NCI-H510A (cell line): ENCODE data around the gene INAFM2.
A peak's percentile ranks its signal among the peaks of the same experiment; 100 is the strongest.

ENCODE experiments used
- DNase-seq: peaks from one replicate; lab custom pipeline; 2025; lab: John Stamatoyannopoulos, UW

Gene INAFM2

DNA sequence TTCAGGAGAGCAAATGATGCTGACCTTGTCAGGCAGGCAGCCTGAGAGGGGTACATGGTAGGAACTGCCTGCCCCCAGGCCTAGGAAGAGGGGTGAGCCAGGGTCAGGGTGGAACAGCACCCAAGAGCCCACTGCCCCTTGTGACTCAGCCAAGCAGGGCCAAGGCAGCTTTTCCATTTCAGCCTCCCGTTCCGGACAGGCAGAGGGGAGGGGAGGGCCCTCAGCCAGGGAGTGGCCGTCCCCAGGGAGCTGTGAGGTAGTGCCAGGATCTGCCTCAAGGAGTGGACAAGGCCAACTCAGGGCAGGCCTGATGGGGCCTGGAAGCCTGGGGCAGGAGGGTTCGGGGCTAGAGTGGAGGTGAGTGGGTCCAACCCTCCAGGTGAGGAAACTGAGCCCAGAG, 35.5 kb upstream of the INAFM2 start:
- DNase-seq, result no peak

DNA sequence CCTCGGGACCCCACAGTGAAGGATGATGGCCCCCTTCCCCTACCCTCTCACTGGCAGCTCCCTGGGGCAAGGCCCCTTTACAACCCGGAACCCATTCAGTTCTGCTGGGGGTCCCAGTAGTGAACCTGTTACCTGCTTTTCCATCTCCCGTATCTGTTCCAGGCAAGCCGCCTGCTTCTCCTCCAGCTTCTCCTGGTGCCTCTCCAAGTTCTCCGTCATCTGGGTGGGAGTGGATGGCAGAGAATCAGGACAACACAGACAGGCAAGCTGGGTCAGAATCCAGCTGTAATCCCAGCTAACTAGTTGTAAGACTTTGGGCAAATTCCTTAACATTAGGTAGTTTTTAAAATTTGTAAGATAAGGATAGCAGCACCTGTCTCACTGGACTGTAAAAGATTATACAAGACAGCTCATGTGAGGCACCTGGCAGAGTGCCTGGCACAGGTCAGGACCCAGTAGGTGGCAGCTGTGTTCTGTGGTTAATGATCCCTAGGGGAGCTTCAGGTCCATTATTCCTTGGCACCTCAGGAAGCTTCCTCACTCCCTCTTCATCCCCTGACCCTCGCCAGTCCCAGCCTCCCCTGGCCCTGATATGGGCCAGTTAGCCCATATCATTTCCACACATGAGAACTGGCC, 34.2 kb upstream of the INAFM2 start:
- no peak for DNase-seq

DNA sequence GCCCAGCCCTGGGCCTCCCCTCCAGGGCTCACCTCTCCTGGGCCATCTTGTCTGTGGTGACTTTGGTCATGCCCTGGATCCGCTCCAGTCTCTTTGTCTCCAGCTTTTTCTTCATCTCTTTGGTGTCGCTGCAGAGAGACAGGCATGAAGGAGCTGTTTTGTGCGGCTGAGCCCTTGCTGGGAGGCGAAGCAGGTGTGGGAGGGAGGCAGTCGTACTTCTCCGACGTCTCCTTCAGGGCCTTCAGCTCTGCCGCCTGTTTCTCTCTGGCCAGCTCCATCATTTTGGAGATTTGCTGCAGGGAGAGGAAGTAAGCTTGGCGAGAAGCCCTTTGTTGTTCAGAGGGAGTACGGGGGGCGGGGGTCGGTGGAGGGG, 33.0 kb upstream of the INAFM2 start:
- no peak for DNase-seq

DNA sequence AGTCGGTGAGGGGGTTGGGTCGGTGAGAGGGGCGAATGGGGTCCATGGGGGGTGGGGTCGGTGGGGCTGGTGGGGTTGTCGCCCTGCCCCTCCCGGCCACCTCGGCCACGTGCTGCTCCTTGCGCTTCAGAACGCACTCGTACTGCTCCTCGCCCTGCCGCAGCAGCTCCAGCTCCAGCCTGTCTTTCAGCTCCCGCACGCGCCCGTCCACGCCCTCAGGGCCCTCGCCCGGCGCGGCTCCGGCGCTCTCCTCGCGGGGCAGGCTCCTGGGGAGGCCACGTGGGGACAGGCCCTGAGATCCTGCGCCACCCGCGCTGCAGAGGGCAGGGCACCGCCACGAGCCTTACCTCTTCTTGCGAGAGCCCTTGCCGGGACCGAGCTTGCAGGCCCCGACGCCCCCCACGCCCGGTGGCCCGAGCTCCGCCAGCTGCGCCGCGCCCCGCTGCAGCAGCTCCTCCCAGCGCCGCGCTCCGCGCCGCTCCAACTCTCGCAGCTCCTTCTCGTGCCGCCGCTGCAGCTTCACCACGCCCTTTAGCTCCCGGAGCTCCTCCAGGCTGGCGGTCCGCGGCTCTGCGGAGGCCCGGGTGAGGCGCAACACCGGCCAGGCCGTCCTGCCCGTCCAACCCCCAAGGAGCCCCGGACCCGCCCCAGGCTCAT, 32.4 kb upstream of the INAFM2 start:
- DNase-seq, result peak; percentile 35

DNA sequence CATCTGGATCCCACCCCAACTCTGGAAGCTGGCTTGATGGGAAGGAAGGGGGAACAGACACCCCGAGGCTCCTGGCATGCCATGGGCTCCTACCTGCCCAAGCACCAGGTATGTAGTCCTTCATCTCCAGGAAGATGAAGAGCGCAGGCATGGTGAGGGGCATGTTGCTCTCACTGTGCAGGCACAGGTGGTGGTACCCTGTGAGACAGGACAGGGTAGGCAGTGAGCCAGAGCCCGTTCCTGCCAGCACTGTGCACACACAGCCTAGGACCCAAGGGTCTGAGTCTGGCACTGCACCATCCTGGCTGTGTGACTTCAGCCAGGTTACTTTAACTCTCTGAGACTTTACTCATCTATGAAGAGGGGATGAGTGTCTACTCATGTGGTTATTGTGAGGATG, 31.2 kb upstream of the INAFM2 start:
- no peak for DNase-seq

DNA sequence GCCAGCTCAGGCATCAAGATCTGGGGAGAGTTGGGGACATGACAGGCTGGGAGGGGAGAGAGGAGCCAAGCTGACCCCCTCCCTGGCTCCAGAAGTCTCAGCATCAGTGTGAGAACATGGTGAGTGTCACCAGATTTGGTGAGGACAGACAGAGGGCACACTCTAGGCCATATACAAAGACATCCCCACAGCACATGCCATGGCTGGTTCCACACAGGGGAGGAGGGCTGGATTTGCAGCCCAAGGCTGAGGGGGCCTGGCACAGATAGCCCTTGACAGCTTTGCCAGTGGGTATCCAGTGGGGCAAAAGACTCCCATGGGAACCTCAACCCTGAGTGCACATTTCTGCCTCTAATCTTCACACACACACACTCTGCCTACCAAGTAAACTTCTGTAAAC, 30.5 kb upstream of the INAFM2 start:
- DNase-seq, result no peak

DNA sequence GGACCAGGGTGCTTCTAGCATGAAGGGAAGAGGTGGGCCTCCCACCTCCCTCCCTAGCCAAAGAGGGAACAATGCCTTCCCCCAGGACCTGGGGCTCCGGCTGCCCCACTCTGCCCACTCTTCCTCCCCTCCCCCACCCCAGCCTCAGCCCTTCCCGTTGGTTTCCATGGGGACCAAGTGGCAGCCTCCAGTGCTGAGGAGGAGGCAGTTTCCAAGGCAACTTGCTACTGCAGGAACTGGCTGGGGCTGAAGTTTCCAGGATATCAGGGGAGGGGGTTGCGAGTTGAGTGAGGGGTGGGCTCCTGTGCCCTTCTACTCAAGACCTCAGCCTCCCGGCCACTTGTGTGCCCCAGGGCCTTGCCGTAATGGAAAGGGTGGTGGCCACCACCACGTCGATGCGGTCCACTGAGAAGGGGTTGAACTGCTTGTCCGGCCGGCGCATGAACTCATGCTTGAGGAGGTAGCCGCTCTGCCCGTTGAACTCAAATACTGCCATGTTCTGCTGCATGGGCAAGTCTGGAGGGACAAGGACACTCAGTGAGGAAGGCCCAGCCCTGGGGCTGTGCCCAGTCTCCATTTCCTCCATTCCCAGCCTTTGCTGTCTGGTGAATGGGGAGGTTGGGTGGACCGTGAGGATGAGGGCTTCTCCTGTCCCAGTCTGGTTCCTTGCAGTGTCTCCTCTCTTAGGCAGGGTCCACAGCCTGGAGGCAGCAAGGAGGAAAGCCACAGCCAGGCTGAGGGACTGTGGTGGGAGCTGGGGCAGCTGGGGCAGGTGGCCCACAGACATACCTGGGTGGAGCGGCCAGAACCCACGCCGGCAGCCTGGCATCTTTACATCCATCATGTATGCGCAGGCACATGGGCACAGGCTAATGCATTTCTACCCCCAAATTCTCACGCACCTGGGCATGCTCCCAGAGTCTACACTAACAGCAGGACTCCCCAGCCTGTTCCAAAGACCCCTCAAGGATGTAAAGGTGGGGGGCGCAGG, 29.3 kb upstream of the INAFM2 start:
- no peak for DNase-seq

DNA sequence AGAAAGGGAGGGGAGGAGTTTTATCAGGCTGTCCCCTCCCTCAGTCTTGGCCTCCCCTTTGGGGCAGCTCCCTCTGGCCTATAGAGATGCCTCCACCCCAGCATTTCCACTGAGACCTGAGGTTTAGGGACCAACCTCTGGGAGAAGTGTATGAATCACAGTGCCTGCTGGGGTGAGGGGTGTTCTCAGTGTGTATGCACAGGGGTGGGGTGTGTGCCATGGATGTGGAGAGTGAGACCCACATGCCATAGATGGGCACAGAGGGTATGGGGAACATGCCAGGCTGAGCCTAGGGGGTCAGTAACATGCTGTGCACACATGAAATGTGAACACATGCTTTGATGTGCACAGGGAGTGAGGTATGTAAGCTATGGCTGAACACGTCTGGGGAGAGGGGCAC, 28.2 kb upstream of the INAFM2 start:
- DNase-seq, result no peak

DNA sequence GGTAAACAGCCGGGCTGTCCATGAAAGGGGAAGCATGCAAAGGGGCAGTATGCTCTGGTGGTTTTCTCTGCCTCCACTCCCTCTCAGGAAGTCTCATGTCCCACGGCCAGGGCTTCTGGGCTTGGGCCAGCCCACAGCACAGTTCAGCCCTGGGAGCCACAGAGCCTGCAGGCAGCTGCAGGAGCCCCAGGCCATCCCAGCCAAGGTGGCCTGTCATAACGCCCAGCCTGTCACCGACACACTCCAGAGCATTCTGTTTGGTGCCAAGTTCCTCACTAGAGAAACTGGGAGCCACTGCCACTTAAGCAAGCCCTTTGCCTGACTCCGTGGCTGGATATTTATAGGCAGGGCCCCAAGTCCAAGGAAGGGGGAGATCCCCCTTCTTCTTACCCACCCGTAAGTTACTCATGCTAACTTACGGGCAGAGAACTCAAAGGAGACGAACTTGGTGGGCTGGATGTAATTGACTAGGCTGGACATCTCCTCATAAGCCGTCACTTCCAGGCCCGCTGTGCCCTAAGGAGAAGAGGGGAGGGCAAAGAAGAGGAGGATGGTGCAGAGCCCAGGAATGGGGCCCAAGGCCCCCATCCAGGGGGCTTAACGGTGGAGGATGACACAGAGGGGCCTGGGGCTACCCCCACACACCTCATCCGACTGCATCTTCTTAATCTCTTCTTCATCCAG, 27.5 kb upstream of the INAFM2 start:
- no peak for DNase-seq

DNA sequence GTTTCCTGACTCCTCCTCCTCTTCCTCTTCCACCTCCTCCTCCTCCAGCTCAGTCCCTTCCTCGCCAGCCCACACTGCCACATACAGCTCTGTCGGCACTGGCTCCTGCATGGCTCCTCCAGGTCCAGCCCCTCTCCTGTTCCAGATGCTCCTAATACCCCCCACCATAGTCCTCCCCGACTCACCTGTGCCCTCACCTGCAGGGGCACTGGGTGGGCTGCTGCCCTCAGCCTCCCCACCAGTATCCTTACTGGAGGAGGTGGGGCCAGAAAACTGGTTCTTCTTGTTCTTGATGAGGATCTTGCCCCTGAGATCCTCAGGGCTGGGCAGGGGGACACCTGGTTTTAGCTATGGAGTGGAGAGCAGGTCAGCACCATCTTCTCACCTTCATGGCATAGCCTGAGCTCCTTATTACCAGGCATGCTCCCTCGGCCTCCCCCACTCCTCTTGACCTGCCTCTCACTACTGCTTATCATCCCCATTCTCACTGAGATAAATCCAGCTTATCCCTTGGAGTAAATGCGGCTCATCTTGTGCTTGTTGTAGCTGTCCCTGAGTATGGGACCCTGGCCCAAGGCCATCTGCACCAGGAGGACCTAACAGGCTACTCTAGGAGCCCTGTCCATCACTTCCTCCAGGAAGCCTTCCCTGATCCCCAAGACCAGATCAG, 26.8 kb upstream of the INAFM2 start:
- no peak for DNase-seq

DNA sequence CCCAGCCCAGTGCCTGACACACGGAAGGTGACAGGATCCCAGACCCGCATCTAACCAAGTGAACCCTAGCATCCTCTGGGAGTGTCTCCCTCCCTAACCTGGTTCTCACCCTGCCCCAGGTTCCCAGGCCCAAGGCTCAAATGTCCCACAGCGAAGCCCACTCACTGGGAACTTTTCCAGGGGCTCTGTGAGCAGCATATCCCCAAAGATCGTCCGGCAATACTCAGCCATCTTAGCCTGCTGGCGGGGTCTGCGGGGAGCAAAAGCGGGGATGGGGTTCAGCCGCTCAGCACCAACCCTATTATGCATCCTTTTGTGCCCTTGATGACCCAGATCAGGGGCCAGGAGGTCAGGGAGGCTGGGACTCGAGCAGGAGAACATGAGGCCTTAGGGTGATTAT, 26.1 kb upstream of the INAFM2 start:
- DNase-seq, result no peak

DNA sequence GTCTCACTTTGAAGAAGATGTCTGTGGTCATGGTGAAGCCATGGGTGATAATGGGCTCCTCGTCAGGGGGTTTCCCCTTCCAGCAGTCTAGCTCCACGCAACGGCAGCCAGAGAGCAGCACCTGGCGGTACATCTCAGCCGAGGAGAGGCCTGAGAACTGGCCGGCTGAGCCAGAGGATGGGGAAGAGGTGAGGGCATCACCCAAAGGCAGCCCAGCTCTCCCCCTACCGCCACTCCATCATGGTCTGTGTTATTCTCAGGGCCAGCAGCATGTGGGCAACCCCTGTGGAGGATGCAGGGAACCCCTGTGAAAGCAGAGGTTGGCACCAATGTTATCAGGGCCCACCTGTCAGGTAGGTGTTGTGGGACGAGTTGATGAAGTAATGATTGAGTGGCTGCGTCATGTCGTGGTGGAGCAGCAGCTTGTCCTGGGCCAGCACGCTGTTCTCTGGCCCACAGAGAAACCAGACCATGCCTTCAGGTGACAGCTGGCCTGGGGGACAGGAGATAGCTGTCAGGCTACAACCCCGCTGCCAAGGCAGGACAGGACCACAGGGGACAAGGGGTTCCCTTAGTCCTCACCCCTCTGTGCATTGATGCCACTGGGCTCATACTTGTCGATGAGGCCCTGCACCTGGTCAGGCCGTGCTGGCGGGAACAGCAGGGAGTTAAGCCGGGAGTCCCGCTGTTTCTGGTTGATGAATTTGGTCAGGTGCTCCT, 25.1 kb upstream of the INAFM2 start:
- DNase-seq, result no peak

DNA sequence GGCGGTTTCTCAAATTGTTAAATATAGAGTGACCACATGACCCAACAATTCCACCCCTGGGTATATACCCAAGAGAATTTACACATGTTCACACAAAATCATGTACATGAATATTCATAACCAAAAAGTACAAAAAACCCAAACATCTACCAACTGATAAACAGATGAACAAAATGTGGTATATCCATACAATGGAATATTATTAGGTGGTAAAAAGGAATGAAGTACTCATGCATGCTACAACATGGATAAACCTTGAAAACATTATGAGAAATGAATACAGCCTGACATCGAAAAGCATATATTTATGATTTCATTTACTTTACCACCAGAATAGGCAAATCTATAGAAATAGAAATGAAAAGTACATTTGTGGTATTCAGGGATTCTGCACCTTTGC, 23.1 kb upstream of the INAFM2 start:
- DNase-seq, result no peak

DNA sequence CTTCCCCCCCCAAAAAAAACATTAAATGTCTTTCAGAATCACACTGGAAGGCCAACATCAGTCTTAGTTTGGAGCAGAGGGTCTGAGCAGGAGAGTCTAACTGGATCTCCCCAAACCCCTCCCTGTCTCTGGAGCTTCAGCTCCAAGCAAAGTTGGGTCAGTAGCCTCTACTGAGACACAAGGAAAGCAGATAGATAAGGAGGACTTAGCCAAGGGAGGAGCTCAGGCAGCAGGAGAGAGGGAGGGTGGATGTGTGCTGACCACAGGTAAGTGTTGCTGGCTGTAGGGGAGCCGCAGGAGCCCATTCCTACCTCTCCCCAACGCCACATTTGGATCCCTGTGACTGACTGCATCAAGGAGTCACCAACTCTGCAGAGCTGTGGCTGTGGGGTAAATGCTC, 22.7 kb upstream of the INAFM2 start:
- no peak for DNase-seq

DNA sequence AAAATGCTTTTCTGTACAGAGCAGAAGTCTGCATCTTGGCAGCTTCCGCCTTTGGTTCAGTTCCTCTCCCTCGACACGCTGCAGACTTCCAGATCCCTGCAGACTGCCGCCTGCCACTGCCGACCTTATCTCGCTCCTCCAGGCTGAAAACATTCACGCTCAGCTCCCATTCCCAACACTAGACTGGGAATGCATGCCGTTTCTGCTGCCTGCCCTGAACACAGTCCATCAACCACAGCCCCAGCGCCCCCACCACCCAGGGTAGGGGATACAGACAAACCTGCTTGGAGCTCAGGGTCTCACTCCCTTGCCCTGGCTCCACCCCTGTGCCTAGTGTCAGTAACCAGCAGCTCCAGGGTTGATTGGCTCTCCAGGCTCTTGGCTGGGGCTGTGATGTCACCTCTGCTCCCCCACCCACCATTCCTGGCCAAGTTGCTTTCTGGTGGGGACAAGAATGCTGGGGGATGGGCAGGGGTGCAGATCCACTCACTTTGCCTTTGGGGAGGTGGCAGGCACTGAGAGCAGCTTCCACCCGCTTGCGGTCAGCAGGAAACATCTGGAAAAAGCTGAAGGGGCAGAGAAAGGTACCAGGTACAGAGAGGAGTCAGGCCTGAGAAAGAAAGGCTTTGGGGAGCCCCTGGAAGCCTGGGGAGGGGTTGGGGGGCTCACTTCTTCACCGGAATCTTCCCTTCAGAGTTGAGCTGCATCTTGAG, 21.9 kb upstream of the INAFM2 start:
- no peak for DNase-seq

DNA sequence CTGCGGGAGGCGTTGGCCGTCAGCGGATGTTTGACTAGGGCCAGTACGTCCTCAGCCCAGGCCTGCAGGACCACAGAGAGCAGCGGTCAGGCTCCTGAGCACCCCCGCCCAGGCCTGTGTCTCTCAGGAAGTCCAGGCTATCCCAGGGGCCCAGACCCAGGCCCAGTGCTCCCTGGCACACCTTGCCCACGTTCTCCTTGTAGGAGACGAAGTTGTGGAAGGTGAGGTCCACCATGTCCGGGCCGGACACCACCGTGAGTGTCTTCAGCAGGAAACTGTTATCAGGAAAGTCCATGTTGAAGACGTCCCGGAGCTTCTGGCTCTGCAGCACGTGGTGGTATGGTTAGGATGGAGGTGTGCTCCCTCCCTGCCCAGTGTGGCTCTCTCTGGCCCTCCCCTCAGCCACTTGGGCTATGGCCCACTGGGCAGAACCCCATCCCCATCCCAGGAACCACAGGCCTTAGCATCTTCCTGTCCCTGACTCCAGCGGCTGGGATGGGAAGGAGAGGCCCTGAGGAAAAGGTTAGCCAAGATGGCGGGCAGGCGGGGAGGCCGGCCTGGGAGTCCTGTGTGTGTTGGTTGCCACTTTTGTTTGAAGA, 21.1 kb upstream of the INAFM2 start:
- no peak for DNase-seq

DNA sequence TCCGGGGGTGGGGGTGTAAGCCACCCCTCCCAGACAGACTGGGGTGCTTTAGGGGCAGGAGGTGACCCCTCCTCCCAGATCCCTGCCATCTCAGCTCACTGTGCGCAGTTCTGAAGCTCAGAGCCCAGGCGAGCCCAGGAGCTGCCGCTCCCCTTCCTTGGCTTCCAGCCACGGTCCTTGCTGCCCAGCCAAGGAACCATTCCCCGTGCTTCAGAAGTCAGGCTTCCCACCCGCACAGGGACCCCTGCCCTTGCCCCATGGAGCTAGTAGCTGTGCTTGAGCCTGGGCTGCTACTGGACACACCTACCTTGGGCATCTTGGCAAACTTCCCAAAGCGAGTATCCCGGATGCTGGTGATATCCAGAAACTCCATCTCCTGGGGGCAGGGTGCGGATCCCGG, 20.5 kb upstream of the INAFM2 start:
- DNase-seq, result no peak

DNA sequence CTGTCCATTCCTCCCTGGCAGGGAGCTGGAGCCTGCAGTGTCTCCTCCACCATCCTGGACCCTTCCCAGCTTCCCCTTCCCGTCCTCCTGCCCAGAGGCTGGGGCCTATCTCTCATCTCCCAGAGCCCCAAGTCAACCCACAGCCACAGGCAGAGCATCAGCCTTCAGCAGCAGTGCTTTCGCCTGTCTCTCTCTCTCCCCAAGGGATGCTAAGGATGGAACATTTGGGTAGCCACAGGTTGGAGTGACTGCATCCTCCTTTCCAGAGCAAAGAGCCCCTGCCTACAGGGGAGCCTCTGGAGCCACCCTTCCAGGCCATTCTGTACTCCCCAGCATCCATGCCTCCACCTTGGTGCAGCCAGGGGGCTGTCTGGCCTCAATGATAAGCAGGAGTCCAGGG, 19.9 kb upstream of the INAFM2 start:
- DNase-seq, result no peak

DNA sequence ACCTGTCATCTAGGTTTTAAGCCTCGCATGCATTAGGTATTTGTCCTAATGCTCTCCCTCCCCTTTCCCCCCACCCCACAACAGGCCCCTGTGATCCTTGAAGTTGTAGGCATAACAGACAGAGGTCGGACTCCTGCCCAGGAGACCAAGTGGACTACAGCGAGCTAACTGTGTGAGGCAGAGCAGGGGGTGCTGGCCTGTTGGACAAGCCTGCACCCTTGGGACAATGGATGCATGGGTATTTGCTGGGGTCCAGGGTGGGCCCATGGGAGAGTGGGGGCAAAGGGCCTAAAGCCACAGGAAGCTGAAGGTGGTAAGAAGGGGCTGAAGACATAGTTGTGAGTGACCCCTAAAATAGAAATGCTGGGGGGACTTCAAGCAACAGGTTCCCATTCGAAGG, 18.2 kb upstream of the INAFM2 start:
- DNase-seq, result no peak

DNA sequence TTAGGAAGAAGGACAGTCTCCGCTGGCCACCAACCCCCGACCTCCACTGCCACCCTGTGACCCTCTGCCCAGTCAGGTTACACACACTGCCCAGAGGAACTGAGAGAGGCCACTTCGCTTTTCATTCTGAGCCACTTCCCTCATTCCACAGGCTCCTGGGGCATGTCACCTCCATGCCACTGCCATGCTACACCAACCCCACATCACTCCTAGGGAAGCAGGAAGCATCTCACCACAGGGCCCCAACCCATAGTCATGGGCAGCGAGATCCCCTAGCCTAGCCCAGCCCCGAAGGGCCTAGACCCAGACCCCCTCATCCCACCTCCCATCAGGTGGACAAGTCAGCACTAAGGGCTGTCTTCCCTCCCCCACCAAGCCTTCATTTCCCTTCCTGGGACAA, 17.1 kb upstream of the INAFM2 start:
- DNase-seq, result no peak
